HG03520 (cell line): Measurements from ENCODE around the gene USF2.
A peak's percentile ranks its signal among the peaks of the same experiment; 100 is the strongest.

Experiments used
- ATAC-seq: cut with Tn5 transposase; IDR thresholded peaks from one replicate; pipeline ENCODE4 v1.9.1; 2021; ENCODE audit warnings: mild to moderate bottlenecking, moderate library complexity; ENCODE audit not compliant: unreplicated experiment

USF2 gene

GRCh38 chr19:35240327-35240726, 28.4 kb upstream of the USF2 start:
- no peak for ATAC-seq

DNA sequence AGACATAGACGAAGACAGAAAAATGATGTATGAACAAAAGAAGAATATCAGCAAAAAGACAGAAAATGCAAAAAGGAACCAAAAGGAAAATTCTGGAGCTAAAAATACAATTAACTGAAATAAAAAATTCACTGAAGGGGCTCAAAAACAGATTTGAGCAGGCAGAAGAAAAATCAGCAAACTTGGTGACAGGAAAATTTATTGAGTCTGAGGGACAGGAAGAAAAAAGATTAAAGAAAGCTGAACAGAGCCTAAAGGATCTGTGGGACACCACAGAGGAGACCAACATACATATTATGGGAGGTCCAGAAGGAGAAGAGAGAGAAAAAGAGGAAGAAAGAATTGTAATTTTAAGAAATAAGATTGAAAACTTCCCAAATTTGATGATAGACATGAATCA, 27.3 kb upstream of the USF2 start:
- ATAC-seq = no peak

- no peak for ATAC-seq
Measured at GRCh38 chr19:35246466-35247092, 22.2 kb upstream of the USF2 start.

DNA sequence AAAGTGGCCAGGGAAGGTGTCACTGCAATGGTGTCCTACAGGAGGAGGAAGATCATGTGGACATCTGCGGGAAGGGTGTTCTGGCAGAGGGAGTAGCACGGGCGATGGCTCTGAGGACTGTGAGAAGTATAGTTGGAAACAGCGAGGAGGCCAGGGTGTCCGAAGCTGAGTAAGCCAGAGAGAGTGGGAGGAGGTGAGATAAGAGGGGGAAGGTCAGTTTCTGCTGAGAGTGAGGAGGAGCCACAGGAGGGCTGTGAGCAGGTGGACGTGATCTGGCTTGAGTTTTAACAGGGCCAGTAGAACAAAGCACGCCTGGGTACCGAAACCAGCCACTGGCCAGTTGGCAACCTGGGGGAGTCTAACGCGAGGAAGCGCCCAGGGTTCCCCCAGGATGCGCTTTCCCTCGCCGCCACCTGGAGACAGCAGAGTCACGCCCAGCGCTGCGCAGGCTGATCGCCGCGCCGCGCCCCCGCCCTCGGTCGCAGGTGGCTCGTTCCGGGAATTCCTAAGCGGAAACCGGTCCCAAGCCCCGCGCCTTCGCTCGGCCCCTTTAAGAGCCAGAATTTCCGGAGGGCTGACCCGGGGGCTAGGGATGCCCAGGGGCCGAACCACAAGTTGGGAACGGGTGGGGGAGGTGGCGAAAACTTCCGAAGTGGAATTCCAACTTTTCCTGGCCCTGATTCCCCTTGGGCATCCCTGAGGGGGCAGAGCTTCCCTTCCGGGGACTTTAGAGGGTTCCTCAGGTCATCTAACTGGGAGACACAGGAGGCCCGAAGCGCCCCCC, 21.0 kb upstream of the USF2 start:
- ATAC-seq = peak; percentile 34

DNA sequence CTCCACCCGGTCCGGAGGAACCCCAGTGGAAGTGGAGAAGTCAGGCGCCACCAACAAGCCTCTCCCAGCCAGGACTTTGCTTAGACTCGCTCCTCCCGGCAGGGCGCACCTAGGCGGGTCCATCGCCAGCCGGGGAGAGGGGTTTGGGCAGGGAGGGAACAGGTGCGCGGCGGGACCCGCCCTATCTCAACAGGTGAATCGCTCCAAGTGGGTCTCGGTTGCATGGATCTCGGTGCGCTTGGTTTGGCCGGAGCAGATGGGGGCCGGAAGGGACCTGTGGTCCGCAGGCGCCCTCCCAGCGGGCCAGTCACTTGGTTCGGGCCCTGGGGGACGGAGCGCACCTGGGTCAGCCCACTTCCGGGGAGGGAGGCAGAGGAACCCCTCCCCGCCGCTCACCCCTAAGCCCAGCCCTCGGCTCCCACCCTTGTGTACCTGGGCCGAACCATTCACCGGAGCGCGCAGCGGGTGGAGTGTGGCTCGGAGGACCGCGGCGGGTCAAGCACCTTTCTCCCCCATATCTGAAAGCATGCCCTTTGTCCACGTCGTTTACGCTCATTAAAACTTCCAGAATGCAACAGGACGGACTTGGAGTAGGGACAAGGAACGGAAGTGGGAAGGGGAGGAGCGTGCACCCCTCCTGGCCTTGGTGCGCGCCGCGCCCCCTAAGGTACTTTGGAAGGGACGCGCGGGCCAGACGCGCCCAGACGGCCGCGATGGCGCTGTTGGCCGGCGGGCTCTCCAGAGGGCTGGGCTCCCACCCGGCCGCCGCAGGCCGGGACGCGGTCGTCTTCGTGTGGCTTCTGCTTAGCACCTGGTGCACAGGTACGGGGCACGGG, 20.2 kb upstream of the USF2 start, which contains the start of gene LSR:
Gene LSR, plus strand, starts transcription at position 693 of the 836 bp plus-strand sequence. Its CDS starts 21 bp downstream, at position 714.
- peak; percentile 61 for ATAC-seq

DNA sequence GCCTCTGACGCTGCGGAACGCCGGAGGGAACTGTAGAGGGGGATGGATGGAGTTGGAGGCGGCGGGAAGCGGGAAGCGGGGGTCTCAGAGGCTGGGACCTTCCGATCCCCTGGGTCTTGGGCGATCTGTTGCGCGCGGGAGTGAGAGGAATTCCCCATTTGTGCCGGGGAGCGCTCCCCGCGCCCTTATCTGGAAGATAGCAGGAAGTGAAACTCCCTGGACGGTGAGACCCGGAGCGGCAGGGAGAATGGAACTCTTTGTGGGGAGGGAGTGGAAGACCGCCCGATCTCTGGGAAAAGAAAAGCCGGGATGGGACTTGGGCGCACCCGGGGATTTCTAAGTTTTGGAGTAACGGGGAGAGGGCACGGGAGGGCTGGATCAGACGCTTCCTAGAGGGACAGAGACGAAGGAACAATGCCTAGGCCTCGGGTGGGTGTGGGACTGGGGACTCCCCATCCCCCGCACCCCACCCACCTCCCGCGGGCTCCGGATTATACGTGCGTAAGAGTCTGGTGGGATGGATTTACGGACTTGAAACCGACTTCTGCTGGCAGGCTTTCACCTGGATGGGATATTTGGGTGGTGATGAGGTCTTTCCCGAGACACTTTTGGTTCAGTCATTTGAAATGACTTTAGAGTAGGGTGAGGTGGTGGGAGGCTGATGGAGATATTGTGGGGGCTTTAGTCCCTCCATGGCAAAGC, 19.5 kb upstream of the USF2 start:
- peak; percentile 16 for ATAC-seq

GRCh38 chr19:35249848-35250711, 18.7 kb upstream of the USF2 start:
- no peak for ATAC-seq

GRCh38 chr19:35251456-35251855, 17.3 kb upstream of the USF2 start:
- ATAC-seq = no peak

GRCh38 chr19:35253316-35254286, 15.2 kb upstream of the USF2 start:
- ATAC-seq = no peak

- no peak for ATAC-seq
Measured at GRCh38 chr19:35254341-35255297, 14.1 kb upstream of the USF2 start.

GRCh38 chr19:35256566-35256965, 12.2 kb upstream of the USF2 start:
- no peak for ATAC-seq

DNA sequence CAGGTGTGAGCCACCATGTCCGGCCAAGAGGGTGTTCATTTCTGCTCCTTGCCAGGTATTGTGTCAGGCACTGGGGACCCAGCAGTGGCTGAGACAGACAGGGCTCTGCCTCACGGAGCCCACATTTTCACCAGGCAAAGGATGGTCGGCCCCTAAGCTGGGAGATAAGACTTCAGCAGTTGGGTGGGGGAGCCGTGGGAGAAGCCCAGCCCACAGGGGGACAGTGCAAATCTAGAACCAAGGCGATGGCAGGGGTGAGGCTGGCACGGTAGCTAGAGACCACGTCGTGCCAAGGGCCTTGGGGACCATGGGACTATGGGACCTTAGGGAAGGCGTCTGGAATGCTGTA, 11.7 kb upstream of the USF2 start:
- ATAC-seq = no peak

DNA sequence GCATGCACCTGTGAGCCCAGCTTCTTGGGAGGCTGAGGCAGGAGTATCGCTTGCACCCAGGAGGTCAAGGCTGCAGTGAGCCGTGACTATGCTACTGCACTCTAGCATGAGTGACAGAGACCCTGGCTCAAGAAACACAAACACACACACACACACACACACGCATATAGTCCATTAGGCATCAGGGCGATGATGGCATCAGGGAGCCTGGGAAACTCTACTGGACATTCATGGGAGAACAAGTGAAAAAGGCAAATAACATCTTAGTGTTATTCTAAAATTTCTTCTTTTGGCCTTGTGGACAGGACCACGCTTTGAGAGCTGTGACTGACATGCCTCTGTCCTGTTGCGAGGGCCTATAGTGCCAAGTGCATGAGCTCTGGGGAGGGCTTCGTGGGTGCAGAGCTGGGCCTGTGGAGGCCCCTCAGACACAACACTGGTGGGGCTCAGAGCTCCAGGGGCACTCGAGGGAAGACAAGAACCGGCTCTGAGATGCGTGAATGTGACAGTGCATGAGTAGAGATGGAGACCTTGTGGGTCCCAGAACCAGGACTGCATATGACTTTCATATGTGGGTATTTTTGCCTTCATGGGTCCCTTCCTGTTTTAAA, 8.0 kb upstream of the USF2 start:
- ATAC-seq = no peak

GRCh38 chr19:35261356-35262100, 7.2 kb upstream of the USF2 start:
- ATAC-seq = no peak

DNA sequence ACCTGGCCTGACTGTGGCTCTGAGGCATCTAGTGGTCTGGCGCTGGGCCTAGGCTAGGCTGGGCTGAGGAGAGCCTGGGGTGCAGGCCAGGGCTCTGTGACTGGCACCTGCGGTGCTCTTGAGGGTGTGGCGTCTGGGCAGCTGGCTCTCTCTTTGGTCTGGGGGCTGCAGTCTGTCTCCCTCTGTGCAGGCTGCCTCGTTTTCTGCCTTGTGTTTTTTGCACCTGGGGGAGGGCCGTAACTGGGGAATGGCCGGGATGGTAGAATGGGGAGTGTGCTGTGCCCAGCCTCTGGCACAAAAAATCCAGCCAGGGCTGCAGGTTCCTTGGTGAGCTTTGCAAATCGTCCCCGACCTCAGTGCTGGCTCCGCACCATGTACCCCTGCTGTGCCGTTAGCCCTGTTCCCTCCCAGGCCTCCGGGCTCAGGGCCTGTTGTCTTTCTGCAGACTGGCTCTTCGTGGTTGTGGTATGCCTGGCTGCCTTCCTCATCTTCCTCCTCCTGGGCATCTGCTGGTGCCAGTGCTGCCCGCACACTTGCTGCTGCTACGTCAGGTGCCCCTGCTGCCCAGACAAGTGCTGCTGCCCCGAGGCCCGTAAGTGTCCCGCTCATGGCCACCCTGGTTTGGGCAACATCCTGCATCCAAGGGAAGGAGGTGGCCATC, 6.5 kb upstream of the USF2 start:
- no peak for ATAC-seq
